Hematopoietic multipotent progenitor cell treated with erythropoietin and hydrocortisone succinate and interleukin-3 and kit ligand, for 4 days (in vitro differentiated cells): Measurements from ENCODE around the gene CELSR2.
"Not testable (repeated sequence)": the region's sequence is repeated elsewhere in the genome, so short reads cannot be mapped to it uniquely, and the experiment has no call there.

Source experiments
- DNase-seq: peaks from one replicate; pipeline ENCODE4 v3.0.0-alpha.2; 2015

Gene CELSR2

GRCh38 chr1:109282952-109283747 lies 33.8 kb downstream of the CELSR2 start, which contains the start of gene PSRC1:
PSRC1 (minus strand) TSS chr1:109283145.
- peak; percentile 96 for DNase-seq

GRCh38 chr1:109283748-109284600 lies 34.6 kb downstream of the CELSR2 start:
- no peak for DNase-seq

- DNase-seq: not testable (repeated sequence)
Observed at GRCh38 chr1:109286762-109287161, 37.4 kb downstream of the CELSR2 start.

- DNase-seq: no peak
Observed at GRCh38 chr1:109290137-109290536, 40.8 kb downstream of the CELSR2 start.

- peak; percentile 64 for DNase-seq
Observed at GRCh38 chr1:109290998-109291397, 41.7 kb downstream of the CELSR2 start.

- DNase-seq: no peak
Observed at GRCh38 chr1:109292364-109292763, 43.0 kb downstream of the CELSR2 start.

GRCh38 chr1:109293026-109293425 lies 43.7 kb downstream of the CELSR2 start:
- DNase-seq: no peak

GRCh38 chr1:109294481-109294880 lies 45.1 kb downstream of the CELSR2 start:
- no peak for DNase-seq

GRCh38 chr1:109295712-109296415 lies 46.5 kb downstream of the CELSR2 start:
- DNase-seq: no peak

DNA sequence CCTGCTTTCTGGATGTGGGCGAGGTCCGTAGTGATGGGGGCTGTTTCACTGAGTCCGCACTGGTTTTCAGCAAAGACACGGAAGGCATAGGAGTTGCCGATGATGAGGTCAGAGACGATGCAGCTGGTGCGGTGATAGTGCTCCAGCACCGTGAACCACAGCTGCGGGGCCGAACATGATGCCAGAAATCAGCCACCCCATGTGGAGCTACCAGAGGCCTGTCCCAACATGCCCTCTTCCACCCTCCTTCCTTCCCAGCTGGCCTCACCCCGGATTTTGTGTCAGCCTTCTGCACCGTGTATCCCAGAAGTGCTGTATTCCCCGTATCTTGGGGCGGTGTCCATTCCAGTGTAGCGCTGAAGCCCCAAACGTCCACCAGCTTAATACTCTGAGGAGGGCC lies 47.4 kb downstream of the CELSR2 start:
- DNase-seq: no peak

GRCh38 chr1:109298666-109299557 lies 49.6 kb downstream of the CELSR2 start:
- no peak for DNase-seq

DNA sequence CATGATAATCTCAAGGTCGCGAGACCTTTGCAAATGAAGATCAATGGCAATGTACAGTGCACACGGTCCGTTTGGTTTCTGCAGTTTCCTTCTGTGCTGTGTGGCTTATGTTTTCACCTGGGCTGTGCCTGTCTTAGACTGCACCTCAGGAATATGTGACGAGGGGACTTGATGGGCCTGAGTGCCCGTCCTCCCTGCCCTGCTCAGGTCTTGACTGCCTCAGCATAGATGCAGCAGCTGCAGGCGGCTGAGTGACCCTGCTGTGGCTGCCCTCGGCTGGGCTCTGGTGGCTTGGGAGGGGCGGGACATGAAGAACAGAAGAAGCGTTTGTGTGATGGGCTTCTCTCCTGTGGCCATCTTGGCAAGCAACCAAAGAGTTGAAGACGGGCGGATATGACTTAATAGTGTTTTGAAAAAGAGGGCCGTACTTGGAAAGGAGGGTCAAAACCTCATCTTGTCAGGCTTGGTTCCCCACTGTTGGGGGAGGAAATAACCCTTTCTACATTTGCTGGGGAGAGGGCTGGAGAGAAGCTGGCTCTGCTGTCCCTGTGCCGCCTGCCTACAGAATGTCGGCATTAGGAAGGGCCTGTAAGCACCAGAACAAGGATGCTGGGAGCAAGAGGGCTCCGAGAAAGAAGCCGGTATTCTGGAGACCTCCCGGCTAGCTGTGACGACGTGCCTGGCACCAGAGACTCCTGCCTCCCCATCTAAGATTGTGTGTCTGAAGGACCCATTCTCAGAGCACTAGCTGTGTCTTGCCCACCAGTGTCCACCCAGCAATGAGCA lies 50.4 kb downstream of the CELSR2 start:
- DNase-seq: no peak

GRCh38 chr1:109300650-109301151 lies 51.4 kb downstream of the CELSR2 start:
- DNase-seq: no peak

DNA sequence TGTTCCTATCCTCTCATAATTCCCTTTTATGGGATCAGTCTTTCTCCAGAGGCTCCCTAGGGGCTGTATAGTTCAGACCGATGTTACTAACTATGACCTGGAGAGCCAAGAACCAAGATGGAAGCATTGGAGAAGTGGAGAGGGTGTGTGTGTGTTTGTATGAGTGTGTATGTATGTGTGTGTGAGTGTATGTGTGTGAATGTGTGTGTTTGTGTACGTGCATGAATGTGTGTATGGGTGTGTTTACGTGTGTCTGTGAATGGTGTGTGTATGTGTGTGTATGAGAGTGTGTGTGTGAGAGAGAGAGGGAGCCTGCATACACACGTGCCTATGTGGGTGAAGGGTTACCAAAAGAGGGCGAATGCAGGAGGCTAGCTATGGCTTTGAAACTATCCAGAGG lies 52.5 kb downstream of the CELSR2 start:
- no peak for DNase-seq

GRCh38 chr1:109304226-109304920 lies 55.0 kb downstream of the CELSR2 start:
- no peak for DNase-seq

DNA sequence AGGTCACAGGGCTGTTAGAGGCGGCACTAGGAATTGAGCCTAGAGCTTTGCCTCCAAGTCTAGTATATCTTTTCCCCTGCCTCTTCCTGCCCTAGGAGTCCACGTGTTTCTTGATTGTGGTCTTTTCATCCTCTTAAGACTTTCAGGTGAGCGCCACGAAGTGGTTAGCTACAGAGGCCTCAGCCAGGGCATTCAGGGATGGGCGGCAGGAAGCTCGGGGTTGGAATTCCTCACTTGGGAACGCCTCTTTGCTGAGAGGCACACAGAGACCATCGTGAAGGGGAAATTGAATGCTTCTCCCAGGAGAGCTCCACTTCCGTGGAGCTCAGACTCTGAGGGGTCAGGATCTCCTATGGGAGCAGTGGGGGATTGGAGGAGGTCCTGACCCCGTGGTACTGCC lies 56.7 kb downstream of the CELSR2 start:
- not testable (repeated sequence) for DNase-seq

DNA sequence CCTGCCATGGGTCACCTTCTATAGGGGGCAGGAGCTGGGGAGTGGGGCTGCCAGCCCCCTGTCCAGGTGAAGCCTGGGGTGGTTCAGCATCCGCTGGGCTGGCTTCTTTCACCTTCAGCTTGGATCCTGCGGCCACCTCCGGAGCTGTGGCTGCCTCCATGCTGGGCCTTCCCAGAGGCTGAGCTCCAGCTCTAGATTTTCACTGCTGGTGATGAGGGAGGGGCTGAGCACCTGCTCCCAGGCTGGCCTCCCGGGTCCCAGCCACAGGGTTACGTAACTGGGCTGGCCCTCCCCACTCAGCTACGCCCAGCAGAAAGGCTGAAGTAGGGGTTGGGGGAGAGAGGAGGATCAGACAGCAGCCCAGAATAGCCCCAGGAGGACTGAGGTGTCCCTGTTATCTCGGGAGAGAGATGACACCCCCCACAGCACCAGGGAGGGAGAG lies 57.5 kb downstream of the CELSR2 start, which contains the start of gene MYBPHL:
Gene MYBPHL (minus strand): TSS at position 180 of the 442 bp plus-strand sequence. CDS start 20 bp downstream, at position 160.
- peak; percentile 11 for DNase-seq

- peak; percentile 74 for DNase-seq
Observed at GRCh38 chr1:109307274-109308021, 58.1 kb downstream of the CELSR2 start.

GRCh38 chr1:109309347-109309746 lies 60.0 kb downstream of the CELSR2 start:
- DNase-seq: no peak
